Measurements from ENCODE around the gene TRERF1.

GRCh38 chr6:42341771-42342553, 109.8 kb downstream of the TRERF1 start:
- TF ChIP-seq CTCF (IDR thresholded peaks at IDR 0.05) (no peak), POLR2A (IDR thresholded peaks at IDR 0.05) (no peak)
